ENCODE data around the gene CYP26B1.

Gene CYP26B1

GRCh38 chr2:72166279-72166678, 18.6 kb upstream of the CYP26B1 start:
- Histone ChIP-seq H3K27ac (ENCODE audit: insufficient read depth in 1 of 2, low read depth in 1 of 2, low read length in 2 of 2, poor library complexity in 1 of 2, severe bottlenecking in 2 of 2) (no peak overlapping the region), H3K9me3 (ENCODE audit: control extremely low read depth in 1 of 5, control insufficient read depth in 4 of 5, insufficient read depth in 2 of 5, low read depth in 1 of 5, low read length in 4 of 5) (no peaks in the 10 kb centered on the region), H3K4me1 (ENCODE audit: control extremely low read depth in 1 of 4, control insufficient read depth in 4 of 4, insufficient read depth in 4 of 4, low read length in 3 of 4) (no peaks in the 10 kb centered on the region), H3K4me3 (ENCODE audit: control insufficient read depth in 1 of 7, extremely low read depth in 1 of 7, insufficient read depth in 4 of 7, low read depth in 2 of 7, low read length in 6 of 7) (no peak overlapping the region), H3K36me3 (ENCODE audit: control insufficient read depth in 4 of 4, insufficient read depth in 4 of 4, low read length in 3 of 4) (no peaks in the 10 kb centered on the region), H3K27me3 (replicated peaks in 2 of 5; ENCODE audit: control insufficient read depth in 4 of 5, insufficient read depth in 5 of 5, low read length in 4 of 5) (peaks cover 0 to 6% (median 0%) of the 10 kb centered on the region in 5 experiments)
- WGBS (ENCODE audit: insufficient coverage): no CpG with 5 or more reads among the region's 3 CpGs
- POLR2A ChIA-PET: no interaction called here
- no peak for DNase-seq
- CTCF ChIA-PET: no interaction called here

GRCh38 chr2:72165792-72166191, 18.1 kb upstream of the CYP26B1 start:
- H3K27ac ChIP-seq (ENCODE audit: insufficient read depth in 1 of 2, low read depth in 1 of 2, low read length in 2 of 2, poor library complexity in 1 of 2, severe bottlenecking in 2 of 2): no peak overlapping the region
- ChIA-PET CTCF (no interaction called here), POLR2A (no interaction called here)
- no peak overlapping the region for H3K4me3 ChIP-seq (ENCODE audit: control insufficient read depth in 1 of 7, extremely low read depth in 1 of 7, insufficient read depth in 4 of 7, low read depth in 2 of 7, low read length in 6 of 7)
- WGBS (ENCODE audit: insufficient coverage): 100% methylated on average over 1 of the region's 3 CpGs
- no peaks in the 10 kb centered on the region for H3K4me1 ChIP-seq (ENCODE audit: control extremely low read depth in 1 of 4, control insufficient read depth in 4 of 4, insufficient read depth in 4 of 4, low read length in 3 of 4)
- peaks cover 0 to 8% (median 0%) of the 10 kb centered on the region in 5 experiments for H3K27me3 ChIP-seq (replicated peaks in 2 of 5; ENCODE audit: control insufficient read depth in 4 of 5, insufficient read depth in 5 of 5, low read length in 4 of 5)
- H3K9me3 ChIP-seq (ENCODE audit: control extremely low read depth in 1 of 5, control insufficient read depth in 4 of 5, insufficient read depth in 2 of 5, low read depth in 1 of 5, low read length in 4 of 5): no peaks in the 10 kb centered on the region
- no peaks in the 10 kb centered on the region for H3K36me3 ChIP-seq (ENCODE audit: control insufficient read depth in 4 of 4, insufficient read depth in 4 of 4, low read length in 3 of 4)
- DNase-seq: no peak

GRCh38 chr2:72162574-72162973, 14.9 kb upstream of the CYP26B1 start:
- H3K27ac ChIP-seq (ENCODE audit: insufficient read depth in 1 of 2, low read depth in 1 of 2, low read length in 2 of 2, poor library complexity in 1 of 2, severe bottlenecking in 2 of 2): no peak overlapping the region
- H3K36me3 ChIP-seq (ENCODE audit: control insufficient read depth in 4 of 4, insufficient read depth in 4 of 4, low read length in 3 of 4): no peaks in the 10 kb centered on the region
- WGBS (ENCODE audit: insufficient coverage): 100% methylated on average over 1 of the region's 5 CpGs
- peaks cover 0 to 11% (median 0%) of the 10 kb centered on the region in 5 experiments for H3K27me3 ChIP-seq (replicated peaks in 2 of 5; ENCODE audit: control insufficient read depth in 4 of 5, insufficient read depth in 5 of 5, low read length in 4 of 5)
- CTCF ChIA-PET: no interaction called here
- DNase-seq: no peak
- no peaks in the 10 kb centered on the region for H3K4me1 ChIP-seq (ENCODE audit: control extremely low read depth in 1 of 4, control insufficient read depth in 4 of 4, insufficient read depth in 4 of 4, low read length in 3 of 4)
- no peaks in the 10 kb centered on the region for H3K9me3 ChIP-seq (ENCODE audit: control extremely low read depth in 1 of 5, control insufficient read depth in 4 of 5, insufficient read depth in 2 of 5, low read depth in 1 of 5, low read length in 4 of 5)
- no peak overlapping the region for H3K4me3 ChIP-seq (ENCODE audit: control insufficient read depth in 1 of 7, extremely low read depth in 1 of 7, insufficient read depth in 4 of 7, low read depth in 2 of 7, low read length in 6 of 7)
- POLR2A ChIA-PET: no interaction called here

DNA sequence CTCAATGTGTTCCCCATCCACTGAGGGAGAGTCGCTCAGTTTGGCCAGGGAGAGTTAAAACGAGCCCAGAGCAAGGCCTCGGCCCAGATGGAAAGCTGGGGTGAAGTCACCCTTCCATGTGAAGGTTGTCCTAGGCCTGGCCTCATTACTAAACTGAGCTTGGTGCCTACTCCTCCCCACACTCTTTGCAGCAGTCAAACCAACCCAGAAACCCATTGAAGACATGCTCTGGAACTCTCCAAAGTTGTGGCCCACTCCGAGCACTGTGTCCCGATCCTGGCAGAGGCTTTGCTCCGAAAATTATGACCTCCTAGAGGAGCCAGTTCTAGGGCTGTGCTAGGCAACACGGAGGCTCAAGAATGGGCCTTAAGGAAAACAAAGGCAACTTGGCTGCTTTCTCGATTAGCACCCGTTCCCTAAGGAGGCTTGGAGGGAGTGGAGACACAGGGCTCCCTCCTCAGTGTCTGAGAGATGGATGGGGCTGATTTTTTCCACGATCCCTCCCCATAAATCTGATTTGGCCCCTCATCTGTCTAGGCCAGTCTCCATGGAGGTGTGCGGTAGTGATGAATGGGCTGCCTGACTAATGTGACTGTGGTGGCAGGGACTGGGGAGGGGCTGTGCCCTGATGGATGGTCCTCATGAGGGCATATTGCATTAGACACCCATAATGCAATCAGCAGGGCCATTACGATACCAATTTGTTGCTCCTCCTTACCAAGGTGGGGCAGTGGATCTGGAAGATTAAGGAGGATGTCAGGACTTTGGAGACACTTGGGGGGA, 11.7 kb upstream of the CYP26B1 start:
- no peak overlapping the region for H3K4me3 ChIP-seq (ENCODE audit: control insufficient read depth in 1 of 7, extremely low read depth in 1 of 7, insufficient read depth in 4 of 7, low read depth in 2 of 7, low read length in 6 of 7)
- no peak overlapping the region for H3K27ac ChIP-seq (ENCODE audit: insufficient read depth in 1 of 2, low read depth in 1 of 2, low read length in 2 of 2, poor library complexity in 1 of 2, severe bottlenecking in 2 of 2)
- H3K27me3 ChIP-seq (replicated peaks in 2 of 5; ENCODE audit: control insufficient read depth in 4 of 5, insufficient read depth in 5 of 5, low read length in 4 of 5): peaks cover 0 to 21% (median 11%) of the 10 kb centered on the region in 5 experiments
- no peaks in the 10 kb centered on the region for H3K36me3 ChIP-seq (ENCODE audit: control insufficient read depth in 4 of 4, insufficient read depth in 4 of 4, low read length in 3 of 4)
- no peaks in the 10 kb centered on the region for H3K4me1 ChIP-seq (ENCODE audit: control extremely low read depth in 1 of 4, control insufficient read depth in 4 of 4, insufficient read depth in 4 of 4, low read length in 3 of 4)
- POLR2A ChIA-PET: no interaction called here
- H3K9me3 ChIP-seq (ENCODE audit: control extremely low read depth in 1 of 5, control insufficient read depth in 4 of 5, insufficient read depth in 2 of 5, low read depth in 1 of 5, low read length in 4 of 5): no peaks in the 10 kb centered on the region
- 96% methylated on average over 10 of the region's 12 CpGs for WGBS (ENCODE audit: insufficient coverage)
- no peak for DNase-seq
- CTCF ChIA-PET: no interaction called here

DNA sequence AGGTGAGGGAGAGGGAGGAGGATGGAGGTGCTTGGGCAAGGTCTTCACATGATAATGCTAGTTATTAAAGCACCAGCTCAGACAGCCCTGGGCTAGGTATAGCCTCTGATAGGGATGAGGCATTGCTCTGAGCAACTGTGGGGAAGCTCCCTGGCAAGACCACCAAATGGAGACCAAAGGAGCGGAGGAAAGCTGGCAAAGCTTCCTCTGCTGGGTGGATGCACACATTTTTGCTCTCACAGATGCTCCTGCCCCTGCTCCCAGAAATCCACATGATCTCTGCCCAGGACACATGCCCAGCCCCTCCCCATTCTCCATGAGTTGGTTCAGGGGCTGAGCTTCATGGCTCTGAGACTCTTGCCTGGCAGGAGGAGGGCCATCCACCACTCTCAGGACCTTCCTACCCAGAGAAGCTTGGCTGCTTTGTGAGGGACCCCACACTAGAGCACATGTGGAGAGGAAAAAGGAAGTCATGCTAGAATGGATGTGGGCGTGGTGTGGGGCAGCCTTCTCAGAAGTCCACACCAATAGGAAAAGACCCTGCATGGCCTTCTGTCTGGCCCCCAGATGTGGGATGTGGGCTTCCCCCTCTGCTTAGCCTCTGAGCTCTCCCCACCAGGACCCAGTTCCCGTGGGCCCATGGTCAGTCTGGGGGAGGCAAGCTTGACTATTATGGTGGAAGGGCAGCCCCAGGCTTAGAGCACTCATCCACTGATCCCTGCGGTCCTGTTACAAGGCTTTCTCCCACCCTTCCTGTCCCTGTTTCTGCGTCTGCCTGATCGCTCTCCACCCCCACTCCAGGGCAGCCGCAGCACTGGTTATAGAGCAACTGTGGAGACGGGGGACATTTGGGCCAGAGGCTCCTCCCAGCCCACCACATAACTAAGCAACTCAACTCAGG, 10.5 kb upstream of the CYP26B1 start:
- Histone ChIP-seq H3K9me3 (ENCODE audit: control extremely low read depth in 1 of 5, control insufficient read depth in 4 of 5, insufficient read depth in 2 of 5, low read depth in 1 of 5, low read length in 4 of 5) (no peaks in the 10 kb centered on the region), H3K36me3 (ENCODE audit: control insufficient read depth in 4 of 4, insufficient read depth in 4 of 4, low read length in 3 of 4) (no peaks in the 10 kb centered on the region), H3K4me3 (ENCODE audit: control insufficient read depth in 1 of 7, extremely low read depth in 1 of 7, insufficient read depth in 4 of 7, low read depth in 2 of 7, low read length in 6 of 7) (no peak overlapping the region), H3K4me1 (ENCODE audit: control extremely low read depth in 1 of 4, control insufficient read depth in 4 of 4, insufficient read depth in 4 of 4, low read length in 3 of 4) (no peaks in the 10 kb centered on the region), H3K27ac (ENCODE audit: insufficient read depth in 1 of 2, low read depth in 1 of 2, low read length in 2 of 2, poor library complexity in 1 of 2, severe bottlenecking in 2 of 2) (no peak overlapping the region), H3K27me3 (replicated peaks in 2 of 5; ENCODE audit: control insufficient read depth in 4 of 5, insufficient read depth in 5 of 5, low read length in 4 of 5) (peaks cover 0 to 24% (median 16%) of the 10 kb centered on the region in 5 experiments)
- DNase-seq: no peak
- ChIA-PET POLR2A (interaction anchor here (0.6 kb wide), 1 partner anchor 224 kb away, joined by 3 read pairs; no protein-coding TSS in a partner anchor), CTCF (interaction anchor here (0.7 kb wide), 1 partner anchor 8 kb away, joined by 3 read pairs; no protein-coding TSS in a partner anchor)
- WGBS (ENCODE audit: insufficient coverage): 100% methylated on average over 2 of the region's 8 CpGs

GRCh38 chr2:72156872-72157271, 9.2 kb upstream of the CYP26B1 start:
- ChIA-PET CTCF (interaction anchor here (1.8 kb wide), 1 partner anchor 20 kb away, joined by 4 read pairs; no protein-coding TSS in a partner anchor), POLR2A (no interaction called here)
- Histone ChIP-seq H3K36me3 (ENCODE audit: control insufficient read depth in 4 of 4, insufficient read depth in 4 of 4, low read length in 3 of 4) (no peaks in the 10 kb centered on the region), H3K9me3 (ENCODE audit: control extremely low read depth in 1 of 5, control insufficient read depth in 4 of 5, insufficient read depth in 2 of 5, low read depth in 1 of 5, low read length in 4 of 5) (no peaks in the 10 kb centered on the region), H3K27ac (ENCODE audit: insufficient read depth in 1 of 2, low read depth in 1 of 2, low read length in 2 of 2, poor library complexity in 1 of 2, severe bottlenecking in 2 of 2) (no peak overlapping the region), H3K4me1 (ENCODE audit: control extremely low read depth in 1 of 4, control insufficient read depth in 4 of 4, insufficient read depth in 4 of 4, low read length in 3 of 4) (no peaks in the 10 kb centered on the region), H3K27me3 (replicated peaks in 2 of 5; ENCODE audit: control insufficient read depth in 4 of 5, insufficient read depth in 5 of 5, low read length in 4 of 5) (peaks cover 0 to 28% (median 22%) of the 10 kb centered on the region in 5 experiments), H3K4me3 (ENCODE audit: control insufficient read depth in 1 of 7, extremely low read depth in 1 of 7, insufficient read depth in 4 of 7, low read depth in 2 of 7, low read length in 6 of 7) (no peak overlapping the region)
- DNase-seq: no peak
- 100% methylated on average over 2 of the region's 2 CpGs for WGBS (ENCODE audit: insufficient coverage)

- H3K4me3 ChIP-seq (ENCODE audit: control insufficient read depth in 1 of 7, extremely low read depth in 1 of 7, insufficient read depth in 4 of 7, low read depth in 2 of 7, low read length in 6 of 7): no peak overlapping the region
- H3K27ac ChIP-seq (ENCODE audit: insufficient read depth in 1 of 2, low read depth in 1 of 2, low read length in 2 of 2, poor library complexity in 1 of 2, severe bottlenecking in 2 of 2): no peak overlapping the region
- H3K4me1 ChIP-seq (ENCODE audit: control extremely low read depth in 1 of 4, control insufficient read depth in 4 of 4, insufficient read depth in 4 of 4, low read length in 3 of 4): no peaks in the 10 kb centered on the region
- ChIA-PET CTCF (interaction anchor here (0.6 to 1.8 kb wide), 2 partner anchors 19 to 417 kb away, joined by 3 to 4 read pairs; no protein-coding TSS in a partner anchor), POLR2A (no interaction called here)
- WGBS (ENCODE audit: insufficient coverage): 100% methylated on average over 5 of the region's 5 CpGs
- H3K27me3 ChIP-seq (replicated peaks in 2 of 5; ENCODE audit: control insufficient read depth in 4 of 5, insufficient read depth in 5 of 5, low read length in 4 of 5): peaks cover 0 to 39% (median 25%) of the 10 kb centered on the region in 5 experiments
- H3K9me3 ChIP-seq (ENCODE audit: control extremely low read depth in 1 of 5, control insufficient read depth in 4 of 5, insufficient read depth in 2 of 5, low read depth in 1 of 5, low read length in 4 of 5): no peaks in the 10 kb centered on the region
- DNase-seq: no peak
- H3K36me3 ChIP-seq (ENCODE audit: control insufficient read depth in 4 of 4, insufficient read depth in 4 of 4, low read length in 3 of 4): no peaks in the 10 kb centered on the region
Measured at GRCh38 chr2:72155737-72156136, 8.1 kb upstream of the CYP26B1 start.

All from common myeloid progenitor, CD34-positive (primary cell).